HG03520 (cell line): Measurements from ENCODE around the gene SYT15.
A peak's percentile ranks its signal among the peaks of the same experiment; 100 is the strongest.
"Not testable (repeated sequence)": the region's sequence is repeated elsewhere in the genome, so short reads cannot be mapped to it uniquely, and the experiment has no call there.

Experiments
- ATAC-seq: cut with Tn5 transposase; IDR thresholded peaks from one replicate; pipeline ENCODE4 v1.9.1; 2021; ENCODE audit warnings: mild to moderate bottlenecking, moderate library complexity; ENCODE audit not compliant: unreplicated experiment

Gene SYT15

GRCh38 chr10:46588221-46588620 lies 9.3 kb downstream of the SYT15 start:
- not testable (repeated sequence) for ATAC-seq

- ATAC-seq: not testable (repeated sequence)
These were observed 10.7 kb downstream of the SYT15 start for GRCh38 chr10:46589589-46589988.

- ATAC-seq: not testable (repeated sequence)
These were observed 12.1 kb downstream of the SYT15 start for GRCh38 chr10:46591053-46591452.

- not testable (repeated sequence) for ATAC-seq
These were observed 14.4 kb downstream of the SYT15 start for GRCh38 chr10:46593307-46593706.

GRCh38 chr10:46594453-46595063 lies 15.6 kb downstream of the SYT15 start:
- not testable (repeated sequence) for ATAC-seq

- not testable (repeated sequence) for ATAC-seq
These were observed 17.6 kb downstream of the SYT15 start for GRCh38 chr10:46596570-46596969.

- peak; percentile 83 for ATAC-seq
These were observed 18.8 kb downstream of the SYT15 start for GRCh38 chr10:46597616-46598246.

- ATAC-seq: peak; percentile 68
These were observed 21.6 kb downstream of the SYT15 start for GRCh38 chr10:46600516-46600915.

- ATAC-seq: not testable (repeated sequence)
These were observed 36.6 kb downstream of the SYT15 start for GRCh38 chr10:46615540-46615939.

- ATAC-seq: not testable (repeated sequence)
These were observed 37.3 kb downstream of the SYT15 start for GRCh38 chr10:46616227-46616626.

GRCh38 chr10:46617134-46617533 lies 38.2 kb downstream of the SYT15 start:
- ATAC-seq: not testable (repeated sequence)

- ATAC-seq: not testable (repeated sequence)
These were observed 39.0 kb downstream of the SYT15 start for GRCh38 chr10:46617913-46618312.

GRCh38 chr10:46623899-46624654 lies 45.1 kb downstream of the SYT15 start:
- ATAC-seq: not testable (repeated sequence)

GRCh38 chr10:46629805-46630204 lies 50.9 kb downstream of the SYT15 start:
- ATAC-seq: not testable (repeated sequence)

GRCh38 chr10:46630816-46631215 lies 51.9 kb downstream of the SYT15 start:
- ATAC-seq: not testable (repeated sequence)

- not testable (repeated sequence) for ATAC-seq
These were observed 52.8 kb downstream of the SYT15 start for GRCh38 chr10:46631683-46632082.

- not testable (repeated sequence) for ATAC-seq
These were observed 55.8 kb downstream of the SYT15 start for GRCh38 chr10:46634698-46635097.

- peak; percentile 58 for ATAC-seq
These were observed 56.5 kb downstream of the SYT15 start for GRCh38 chr10:46635364-46635959.

- not testable (repeated sequence) for ATAC-seq
These were observed 61.1 kb downstream of the SYT15 start for GRCh38 chr10:46640005-46640404.
